ENCODE data around the gene RFT1.

Gene RFT1

DNA sequence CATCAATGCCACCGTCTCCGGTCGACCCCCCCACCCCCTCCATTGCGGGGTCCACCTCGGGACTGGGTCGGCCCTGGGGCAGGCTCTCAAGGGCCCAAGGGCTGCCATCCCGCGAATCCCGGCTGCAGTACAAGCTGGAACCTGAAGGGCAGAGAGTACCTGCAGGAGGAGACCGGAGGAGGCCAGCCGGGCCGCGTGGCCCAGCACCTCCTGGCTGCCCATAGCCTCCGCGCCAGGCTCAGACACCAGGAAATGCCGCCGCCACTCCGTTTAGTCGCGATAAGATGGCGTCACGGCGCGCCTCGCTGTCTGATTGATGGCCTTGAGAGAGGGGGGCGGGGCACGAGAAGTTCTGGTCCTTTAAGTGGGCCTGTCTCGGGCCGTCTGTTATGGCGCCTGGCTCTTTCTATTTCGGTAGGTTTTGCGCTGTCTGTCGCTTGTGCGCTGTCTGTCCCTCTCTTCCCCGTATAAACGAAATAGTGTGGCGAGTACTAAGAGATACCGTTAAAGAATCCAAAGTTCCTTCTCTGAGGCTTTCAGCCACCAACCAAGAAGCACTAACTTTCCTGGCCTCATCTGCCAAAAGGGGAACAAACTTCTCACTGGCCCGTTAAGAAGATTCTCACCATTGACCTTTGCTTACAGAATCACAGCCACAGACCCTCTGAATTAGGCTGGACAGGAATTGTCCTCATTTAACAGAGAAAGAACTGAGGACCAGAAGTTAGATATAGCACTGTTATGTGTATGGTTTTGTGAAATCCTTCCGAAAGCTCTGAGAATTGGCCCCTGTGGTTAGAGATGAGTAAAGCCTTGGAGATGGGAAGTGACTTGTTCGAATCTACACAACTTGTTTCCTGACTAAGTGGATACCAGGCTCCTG, at the start of gene RFT1:
Gene RFT1, minus strand, starts transcription at position 257 of the 883 bp plus-strand sequence. Its CDS starts 35 bp downstream, at position 222.
- H3K4me3 ChIP-seq (ENCODE audit: low read depth, low read length), result peak within 1 kb of the TSS; percentile 90

- no peak overlapping the region for H3K4me3 ChIP-seq (ENCODE audit: low read depth, low read length)
Measured at GRCh38 chr3:53179580-53179979, 49.3 kb upstream of the RFT1 start.

DNA sequence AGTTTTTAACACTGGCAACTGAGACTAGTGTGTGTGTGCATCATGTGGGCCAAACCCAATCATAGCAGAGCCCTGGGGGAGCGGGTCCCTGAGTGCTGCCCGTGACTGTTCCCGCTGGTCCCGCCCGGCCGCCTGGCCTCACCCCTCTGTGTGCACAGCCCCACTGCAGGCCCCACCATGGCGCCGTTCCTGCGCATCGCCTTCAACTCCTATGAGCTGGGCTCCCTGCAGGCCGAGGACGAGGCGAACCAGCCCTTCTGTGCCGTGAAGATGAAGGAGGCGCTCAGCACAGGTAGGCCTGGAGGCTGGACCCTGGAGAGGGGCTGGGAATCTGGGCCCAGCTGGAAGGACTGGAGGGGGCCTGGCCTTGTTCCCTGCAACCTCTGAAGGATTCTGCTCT, 48.0 kb upstream of the RFT1 start:
- no peak overlapping the region for H3K4me3 ChIP-seq (ENCODE audit: low read depth, low read length)

- no peak overlapping the region for H3K4me3 ChIP-seq (ENCODE audit: low read depth, low read length)
Measured at GRCh38 chr3:53175613-53176540, 45.6 kb upstream of the RFT1 start.

DNA sequence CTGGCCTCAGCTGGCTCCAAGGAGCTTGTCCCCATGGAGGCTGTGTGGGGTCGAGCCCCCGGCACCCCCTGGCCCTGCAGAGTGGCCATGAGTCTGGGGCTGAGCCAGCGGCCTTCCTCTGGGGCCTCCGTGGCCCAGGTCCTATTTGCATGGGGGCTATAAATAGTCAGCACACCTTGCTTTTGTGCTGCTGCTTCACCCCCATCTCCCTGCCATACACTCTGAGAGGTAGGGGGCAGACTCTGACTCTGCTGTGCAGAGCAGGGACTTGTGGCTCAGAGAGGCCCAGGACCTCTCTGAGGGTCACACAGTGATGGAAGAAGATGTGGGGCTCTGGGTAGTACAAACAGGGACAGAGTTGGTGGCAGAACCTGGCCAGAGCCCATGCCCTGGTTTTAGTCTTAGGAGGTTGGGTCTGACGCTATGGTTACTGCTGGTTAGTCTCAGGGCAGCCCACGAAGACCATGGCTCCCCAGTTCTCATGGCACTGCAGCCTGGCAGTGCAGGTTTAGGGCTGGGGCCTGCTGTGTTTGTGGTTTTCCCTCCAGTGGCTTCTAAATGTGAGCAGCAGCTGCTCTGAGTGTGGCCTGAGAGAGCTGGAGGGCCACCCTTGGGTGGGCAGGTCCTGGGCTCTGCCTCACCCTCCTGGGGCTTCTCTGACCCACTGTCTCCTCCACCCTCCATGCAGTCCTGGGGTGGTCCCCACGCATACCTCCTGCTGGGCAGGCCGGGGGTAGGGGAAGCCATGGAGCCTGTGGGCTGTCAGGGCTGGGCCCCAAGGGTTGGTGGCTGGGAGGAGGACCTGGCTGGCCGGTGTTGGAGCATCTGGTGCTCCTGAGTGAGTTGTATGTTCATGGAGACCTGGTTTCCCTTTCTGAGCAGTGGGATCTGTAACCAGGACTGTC, 44.4 kb upstream of the RFT1 start:
- H3K4me3 ChIP-seq (ENCODE audit: low read depth, low read length), result no peak overlapping the region

DNA sequence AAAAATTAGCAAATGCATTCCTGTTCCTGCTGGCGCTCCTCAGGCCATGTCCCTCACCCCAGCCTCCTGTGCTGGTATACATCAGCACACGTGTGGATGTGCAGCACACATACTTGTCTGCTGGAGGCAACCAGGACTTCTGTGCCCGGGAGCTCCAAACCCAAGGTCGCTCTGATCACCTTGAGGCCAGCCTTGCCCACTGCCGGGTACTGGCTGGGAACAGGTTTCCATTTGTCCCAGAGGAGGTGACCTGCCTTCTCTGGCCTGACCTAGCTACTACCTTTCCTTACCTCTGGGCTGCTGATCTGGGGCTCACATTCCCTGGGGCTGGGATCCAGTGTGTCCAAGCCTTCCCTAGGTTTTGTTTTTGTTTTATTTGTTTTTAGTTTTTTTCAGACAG, 42.9 kb upstream of the RFT1 start:
- no peak overlapping the region for H3K4me3 ChIP-seq (ENCODE audit: low read depth, low read length)

GRCh38 chr3:53171827-53172505, 41.7 kb upstream of the RFT1 start:
- no peak overlapping the region for H3K4me3 ChIP-seq (ENCODE audit: low read depth, low read length)

- H3K4me3 ChIP-seq (ENCODE audit: low read depth, low read length), result no peak overlapping the region
Measured at GRCh38 chr3:53171064-53171418, 40.8 kb upstream of the RFT1 start.

GRCh38 chr3:53170325-53171063, 40.3 kb upstream of the RFT1 start:
- no peak overlapping the region for H3K4me3 ChIP-seq (ENCODE audit: low read depth, low read length)

DNA sequence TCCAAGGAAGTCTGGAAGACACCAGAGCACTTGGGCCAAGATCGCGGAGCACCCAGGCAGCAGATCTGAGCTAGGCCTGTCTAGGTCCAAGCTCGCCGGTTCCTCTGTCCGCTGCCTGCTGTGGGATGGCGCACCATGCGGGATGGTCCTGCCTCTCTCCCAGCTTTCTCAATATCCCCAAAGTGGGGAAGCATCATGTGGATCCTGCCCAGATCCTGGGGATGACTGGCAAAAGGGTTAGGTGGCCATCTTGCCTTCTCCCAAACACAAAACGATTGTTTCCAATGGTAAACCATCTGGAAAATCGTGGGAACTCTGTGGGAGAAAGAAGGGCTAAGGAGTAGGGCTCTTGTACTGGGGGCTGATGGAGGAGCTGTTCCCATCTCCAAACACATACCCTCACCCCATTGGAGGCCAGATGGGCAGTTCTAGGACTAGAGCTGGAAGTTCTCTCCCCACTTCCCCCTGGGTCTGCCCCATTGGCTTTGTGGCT, 39.6 kb upstream of the RFT1 start:
- no peak overlapping the region for H3K4me3 ChIP-seq (ENCODE audit: low read depth, low read length)

DNA sequence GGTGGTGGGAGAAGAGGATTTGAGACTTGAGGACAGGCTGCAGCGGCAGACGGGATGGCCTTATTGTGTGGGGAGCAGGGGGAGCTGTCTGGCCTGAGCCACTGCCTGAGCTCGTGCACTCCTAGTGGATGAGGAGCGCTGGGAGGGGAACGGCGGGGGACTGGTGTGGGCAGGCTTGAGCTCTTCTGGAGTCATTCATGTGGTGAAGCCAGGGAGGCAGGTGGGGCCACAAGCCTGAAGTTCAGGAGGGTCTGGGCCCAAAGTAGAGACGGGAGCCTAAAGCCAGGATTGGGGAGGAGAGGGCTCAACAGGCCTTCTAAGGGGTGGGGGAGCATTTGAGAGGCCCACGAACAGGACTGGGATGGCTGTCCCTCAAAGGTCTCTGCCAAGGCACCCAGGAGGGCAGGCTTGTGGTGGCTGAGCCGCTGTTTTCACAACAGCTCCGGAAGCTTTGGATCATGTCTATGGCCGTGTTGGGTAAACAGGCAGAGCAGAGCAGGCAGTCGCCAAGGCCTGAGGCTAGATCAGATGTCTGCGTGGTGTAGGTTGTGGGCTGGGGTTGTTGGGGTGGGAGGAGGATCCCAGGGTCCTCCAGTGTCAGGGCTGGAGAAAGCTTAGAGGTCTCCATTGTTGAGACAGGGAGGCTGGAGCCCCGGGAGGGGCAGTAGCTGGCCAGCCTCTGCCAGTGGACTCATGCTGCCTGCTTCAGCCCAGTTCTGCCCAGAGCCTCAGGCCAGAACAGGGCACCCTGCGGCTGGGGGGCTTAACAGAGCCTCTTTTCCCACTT, 39.0 kb upstream of the RFT1 start:
- H3K4me3 ChIP-seq (ENCODE audit: low read depth, low read length), result no peak overlapping the region

GRCh38 chr3:53168175-53168923, 38.1 kb upstream of the RFT1 start:
- no peak overlapping the region for H3K4me3 ChIP-seq (ENCODE audit: low read depth, low read length)

DNA sequence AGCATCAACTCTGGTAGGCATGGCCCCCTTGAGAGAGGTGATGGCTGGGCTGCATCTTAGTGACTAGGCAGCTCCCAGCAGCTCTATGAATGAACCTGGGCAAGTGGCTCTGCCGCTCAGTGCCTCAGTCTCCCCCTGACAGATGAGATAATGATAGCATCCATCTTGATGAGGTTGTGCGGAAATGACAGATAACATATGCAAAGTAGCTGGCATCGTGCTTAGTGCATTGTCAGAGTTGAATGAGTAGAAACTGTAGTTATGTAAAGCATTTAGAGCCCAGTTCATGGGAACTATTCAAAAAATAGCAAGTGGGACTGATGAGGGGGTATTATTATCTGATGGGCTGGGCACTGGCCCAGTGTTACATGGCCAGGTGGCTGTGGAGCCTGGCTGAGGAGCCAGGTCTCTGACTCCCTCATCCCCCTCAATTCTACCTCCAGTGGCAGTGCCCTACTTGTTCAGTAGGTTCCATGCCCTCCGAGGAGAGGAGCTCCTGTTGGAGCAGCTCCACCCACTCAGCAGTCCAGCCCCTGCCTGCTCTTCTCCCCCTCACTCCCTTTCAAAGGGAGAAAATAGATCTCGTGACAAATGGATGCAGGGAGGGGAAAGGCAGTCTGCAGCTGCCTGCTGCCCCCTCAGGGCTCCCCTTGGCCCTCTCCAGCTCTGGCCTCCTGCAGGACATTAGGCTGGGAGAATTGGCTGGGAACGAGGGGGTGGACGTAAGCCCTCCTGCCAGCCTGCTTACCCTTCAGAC, 37.4 kb upstream of the RFT1 start:
- H3K4me3 ChIP-seq (ENCODE audit: low read depth, low read length), result no peak overlapping the region

DNA sequence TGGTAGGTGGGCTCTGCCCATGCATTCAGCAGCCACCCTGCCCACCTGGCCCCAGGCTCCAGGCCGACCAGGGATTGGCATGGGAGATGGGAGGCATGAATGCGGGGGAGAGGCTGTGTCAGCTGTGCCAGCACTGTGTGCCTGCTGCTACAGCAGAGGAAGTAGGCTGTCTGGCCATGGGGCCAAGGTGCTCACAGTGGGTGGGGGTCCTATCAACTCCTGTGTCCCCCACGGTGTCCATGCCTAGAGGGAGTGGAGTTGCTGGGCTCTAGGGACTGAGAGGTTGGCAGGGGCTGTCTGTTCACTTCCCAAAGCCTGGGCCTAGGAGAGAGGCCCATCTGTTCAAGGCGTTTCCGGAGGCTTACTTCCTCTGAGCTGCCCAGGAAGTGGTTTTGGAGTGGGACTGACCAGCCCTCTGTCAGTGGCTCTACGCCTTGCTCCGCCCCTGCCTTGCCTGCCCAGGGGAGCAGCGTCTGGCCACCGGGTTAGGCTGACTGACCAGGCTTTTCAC, 36.6 kb upstream of the RFT1 start:
- H3K4me3 ChIP-seq (ENCODE audit: low read depth, low read length), result no peak overlapping the region

DNA sequence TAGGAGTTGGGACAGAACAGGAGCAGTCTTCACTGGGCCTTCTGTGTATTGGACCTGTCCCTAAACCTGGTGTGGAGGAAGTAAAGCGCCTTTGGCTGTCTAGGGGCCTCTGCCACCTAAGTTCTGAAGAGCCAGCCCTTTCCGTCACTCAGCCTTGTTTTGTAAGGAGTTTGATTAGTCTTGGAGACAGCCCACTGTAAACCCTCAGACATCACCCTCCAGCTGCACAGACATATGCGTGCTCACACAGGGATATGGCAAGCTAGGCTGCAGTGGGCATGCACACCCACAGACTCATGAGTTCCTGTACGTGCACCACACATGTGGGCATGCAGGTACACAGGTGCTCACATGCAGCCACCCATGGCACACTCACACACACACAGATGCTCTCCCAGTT, 36.0 kb upstream of the RFT1 start:
- H3K4me3 ChIP-seq (ENCODE audit: low read depth, low read length), result no peak overlapping the region

GRCh38 chr3:53164911-53165310, 34.7 kb upstream of the RFT1 start:
- H3K4me3 ChIP-seq (ENCODE audit: low read depth, low read length), result no peak overlapping the region

All from iPS-11a (cell line).